NCI-H69 (cell line): Measurements from ENCODE around the gene TESK1.
A peak's percentile ranks its signal among the peaks of the same experiment; 100 is the strongest.
"Not testable (repeated sequence)": the region's sequence is repeated elsewhere in the genome, so short reads cannot be mapped to it uniquely, and the experiment has no call there.

ENCODE experiments used
- DNase-seq: peaks from one replicate; lab custom pipeline; 2025; lab: John Stamatoyannopoulos, UW

TESK1 gene

GRCh38 chr9:35615981-35616680, 11.1 kb downstream of the TESK1 start:
- DNase-seq = peak; percentile 71

GRCh38 chr9:35616681-35617459, 11.8 kb downstream of the TESK1 start:
- peak; percentile 64 for DNase-seq

GRCh38 chr9:35617548-35617947, 12.5 kb downstream of the TESK1 start:
- DNase-seq = no peak

GRCh38 chr9:35618325-35618727, 13.3 kb downstream of the TESK1 start, which contains the start of gene CD72:
CD72 (minus strand) TSS chr9:35618413; CDS start chr9:35618303, 110 bp downstream.
- no peak for DNase-seq

- DNase-seq = no peak
Measured at GRCh38 chr9:35618854-35619799, 14.1 kb downstream of the TESK1 start.

- no peak for DNase-seq
Measured at GRCh38 chr9:35619800-35620158, 14.7 kb downstream of the TESK1 start.

GRCh38 chr9:35627575-35627974, 22.5 kb downstream of the TESK1 start:
- no peak for DNase-seq

- no peak for DNase-seq
Measured at GRCh38 chr9:35628389-35628991, 23.4 kb downstream of the TESK1 start.

- DNase-seq = no peak
Measured at GRCh38 chr9:35629597-35629996, 24.5 kb downstream of the TESK1 start.

GRCh38 chr9:35635730-35636129, 30.7 kb downstream of the TESK1 start:
- DNase-seq = no peak

GRCh38 chr9:35636135-35636876, 31.2 kb downstream of the TESK1 start:
- DNase-seq = no peak

GRCh38 chr9:35636877-35637246, 31.8 kb downstream of the TESK1 start:
- not testable (repeated sequence) for DNase-seq

- not testable (repeated sequence) for DNase-seq
Measured at GRCh38 chr9:35637427-35637955, 32.4 kb downstream of the TESK1 start.

- not testable (repeated sequence) for DNase-seq
Measured at GRCh38 chr9:35638751-35639150, 33.7 kb downstream of the TESK1 start.

- DNase-seq = not testable (repeated sequence)
Measured at GRCh38 chr9:35639225-35639624, 34.2 kb downstream of the TESK1 start.

- DNase-seq = no peak
Measured at GRCh38 chr9:35639631-35640030, 34.6 kb downstream of the TESK1 start.

GRCh38 chr9:35640431-35640830, 35.4 kb downstream of the TESK1 start:
- DNase-seq = not testable (repeated sequence)

- not testable (repeated sequence) for DNase-seq
Measured at GRCh38 chr9:35641478-35641877, 36.4 kb downstream of the TESK1 start.

GRCh38 chr9:35643046-35643445, 38.0 kb downstream of the TESK1 start:
- no peak for DNase-seq

GRCh38 chr9:35645736-35646135, 40.7 kb downstream of the TESK1 start:
- DNase-seq = not testable (repeated sequence)

- DNase-seq = peak; percentile 76
Measured at GRCh38 chr9:35646153-35646532, 41.1 kb downstream of the TESK1 start.
